Adrenal gland (tissue), 5 donors: ENCODE data around the gene KCNJ6.

Experiments
- CTCF ChIP-seq, 6 experiments: fragments of 450-650 bp in 4 of 6; fragments of 200-600 bp in 2 of 6; sonication (generic) in 1 of 6; IDR thresholded peaks; 1 replicate in 5 of 6; 2 replicates in 1 of 6; pipeline versions ENCODE4 v1.5.1 to v1.8.0; 2016 to 2021; ENCODE audit warnings: antibody characterized with exemption in 6 of 6, mild to moderate bottlenecking in 2 of 6, moderate library complexity in 1 of 6
- POLR2A ChIP-seq, 2 donors: fragments of 450-650 bp; IDR thresholded peaks; one replicate each; pipeline ENCODE4 v1.6.1; 2017; ENCODE audit warnings: antibody characterized with exemption in 2 of 2, mild to moderate bottlenecking in 2 of 2, moderate library complexity in 1 of 2
- donor health status: DM: no; HTN: no; CAD: no.

GRCh38 chr21:37603129-37603528 is 313.1 kb downstream of the KCNJ6 start:
- TF ChIP-seq CTCF (IDR thresholded peaks at IDR 0.05) (no peak), POLR2A (IDR thresholded peaks at IDR 0.05) (no peak)
